Measurements from ENCODE around the gene TMEM60.
"Not testable (repeated sequence)": the region's sequence is repeated elsewhere in the genome, so short reads cannot be mapped to it uniquely, and the experiment has no call there.

TMEM60 gene, protein sequence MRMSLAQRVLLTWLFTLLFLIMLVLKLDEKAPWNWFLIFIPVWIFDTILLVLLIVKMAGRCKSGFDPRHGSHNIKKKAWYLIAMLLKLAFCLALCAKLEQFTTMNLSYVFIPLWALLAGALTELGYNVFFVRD

DNA sequence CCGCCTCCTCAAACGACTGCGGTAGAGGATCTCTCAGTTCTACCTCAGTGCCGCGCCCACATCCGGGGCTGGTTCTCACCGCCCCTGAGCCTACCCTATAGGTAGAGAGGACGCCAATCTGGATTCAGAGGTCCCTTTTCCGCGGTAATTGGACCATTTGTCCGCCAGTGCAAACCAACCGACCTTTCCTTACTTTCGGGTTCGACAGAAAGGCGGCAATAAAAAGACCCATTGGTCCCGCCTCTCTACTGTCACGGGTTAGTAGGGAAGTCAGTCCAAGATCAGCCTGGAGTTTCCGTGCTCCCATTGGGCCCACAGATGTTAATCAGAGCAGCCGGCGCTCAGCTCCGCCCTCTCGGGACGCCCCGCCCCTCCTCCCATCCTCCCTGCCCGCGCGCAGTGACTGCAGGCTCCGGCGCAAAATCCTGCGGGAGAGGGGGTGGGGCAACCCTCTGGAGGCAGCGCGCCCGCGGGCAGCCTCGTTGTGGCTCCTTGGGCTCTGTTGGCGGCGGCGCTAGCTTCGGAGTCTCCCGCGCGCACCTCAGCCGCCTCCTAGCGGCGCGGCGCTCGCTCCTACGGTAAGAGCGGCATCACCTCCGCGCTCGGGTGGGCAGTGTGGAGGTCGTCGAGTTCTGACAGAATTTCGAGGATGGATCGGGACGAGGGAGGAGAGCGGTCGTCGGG, at the start of gene TMEM60, which contains the start of gene PHTF2:
Gene TMEM60 (minus strand): TSS at position 41 of the 684 bp plus-strand sequence. CDS start 4,061 bp downstream, outside the sequence.
Gene PHTF2 (plus strand): TSS at position 380 of the 684 bp plus-strand sequence.
- peak within 1 kb of the TSS; percentile 93 for H3K4me3 ChIP-seq (ENCODE audit: low read depth, low read length)

DNA sequence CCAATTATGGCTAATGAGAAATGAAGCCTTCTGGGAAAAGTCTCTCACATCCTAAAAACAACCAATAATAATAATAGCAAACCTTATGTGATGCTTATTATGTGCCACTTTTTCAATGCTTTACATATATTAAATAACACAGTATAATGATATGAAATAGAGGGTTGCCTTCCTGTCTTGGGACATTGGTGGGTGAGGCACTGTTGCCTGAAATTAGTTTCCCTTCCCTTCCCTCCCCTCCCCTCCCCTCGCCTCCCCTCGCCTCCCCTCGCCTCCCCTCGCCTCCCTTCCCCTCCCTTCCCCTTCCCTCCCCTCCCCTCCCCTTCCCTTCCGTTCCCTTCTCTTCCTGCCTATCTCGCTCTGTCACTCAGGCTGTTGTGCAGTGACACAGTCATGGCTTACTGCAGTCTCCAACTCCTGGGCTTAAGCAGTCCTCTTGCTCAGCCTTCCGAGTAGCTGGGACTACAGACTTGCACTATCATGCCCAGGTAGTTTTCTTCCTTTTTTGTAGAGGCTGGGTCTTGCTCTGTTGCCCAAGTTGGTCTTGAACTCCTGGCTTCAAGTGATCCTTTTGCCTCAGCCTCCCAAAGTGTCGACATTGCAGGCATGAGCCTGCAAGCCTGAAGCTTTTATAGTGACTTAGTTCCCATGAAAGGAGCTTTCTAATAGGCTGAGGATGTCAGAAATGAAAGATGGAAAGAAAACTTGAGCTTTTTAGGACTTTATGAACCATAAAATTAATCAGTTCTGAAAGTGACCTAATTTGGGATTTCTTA, 48.3 kb upstream of the TMEM60 start:
- H3K4me3 ChIP-seq (ENCODE audit: low read depth, low read length): no peak overlapping the region

DNA sequence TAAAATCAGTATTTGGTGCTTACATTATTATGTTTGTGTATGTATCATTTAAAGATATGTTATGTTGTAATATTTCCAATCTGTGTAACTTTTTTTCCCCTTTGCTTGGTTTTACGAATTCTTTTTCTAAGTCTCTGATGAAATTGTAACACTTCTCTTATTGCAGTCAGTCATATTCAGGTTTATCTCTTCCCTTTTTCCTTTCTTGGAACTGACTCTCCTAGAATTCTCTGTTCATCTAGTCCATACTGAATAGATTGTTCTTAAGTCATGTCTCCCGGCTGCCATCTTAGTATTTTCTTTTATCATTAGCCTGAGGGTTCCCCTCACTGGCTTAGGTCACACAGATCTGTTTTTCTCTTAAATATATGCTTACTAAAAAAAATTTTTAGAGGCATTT, 45.0 kb upstream of the TMEM60 start:
- no peak overlapping the region for H3K4me3 ChIP-seq (ENCODE audit: low read depth, low read length)

DNA sequence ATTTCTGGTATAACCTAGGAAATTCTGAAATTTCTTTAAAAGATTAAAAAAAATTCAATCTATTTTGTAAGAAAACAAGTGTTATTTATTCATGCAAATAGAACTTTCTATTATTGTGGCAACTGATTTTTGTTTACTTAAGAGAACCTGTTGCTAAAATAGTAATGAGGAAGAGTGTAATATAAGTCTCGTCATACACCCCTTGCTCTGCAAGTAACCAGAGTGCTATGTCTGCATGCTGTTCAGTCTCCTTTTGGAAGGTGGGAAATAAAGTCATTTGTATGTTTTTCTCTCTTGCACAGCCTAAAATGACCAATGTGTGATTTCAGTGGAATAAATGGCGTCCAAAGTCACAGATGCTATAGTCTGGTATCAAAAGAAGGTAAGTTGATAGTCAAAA, 41.7 kb upstream of the TMEM60 start:
- H3K4me3 ChIP-seq (ENCODE audit: low read depth, low read length): no peak overlapping the region

DNA sequence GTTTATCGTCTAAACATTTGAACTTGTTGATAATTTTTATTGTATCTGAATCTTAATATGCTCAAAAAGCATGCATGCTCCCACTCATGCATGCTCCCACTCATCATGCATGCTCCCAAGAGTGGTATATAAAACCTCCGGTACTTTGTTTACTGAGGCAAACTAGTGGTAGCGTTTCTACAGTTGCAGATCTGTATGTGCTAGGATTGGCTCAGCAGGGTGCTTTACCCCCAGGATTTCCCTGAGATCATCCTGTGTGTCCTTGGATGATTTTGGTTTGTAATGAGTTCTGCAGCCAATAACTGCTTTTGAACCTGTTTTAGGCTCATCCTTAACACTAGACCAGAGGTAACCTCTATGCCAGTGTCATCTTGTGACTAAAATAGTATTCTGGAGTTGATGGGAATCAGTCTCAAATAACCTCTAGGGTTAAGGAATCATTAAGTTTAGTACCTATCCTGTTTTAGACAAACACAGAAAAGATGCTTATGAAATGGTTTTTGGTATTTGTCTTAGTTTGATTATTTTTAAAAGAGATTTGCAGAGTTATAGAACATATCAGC, 40.8 kb upstream of the TMEM60 start:
- H3K4me3 ChIP-seq (ENCODE audit: low read depth, low read length): no peak overlapping the region

DNA sequence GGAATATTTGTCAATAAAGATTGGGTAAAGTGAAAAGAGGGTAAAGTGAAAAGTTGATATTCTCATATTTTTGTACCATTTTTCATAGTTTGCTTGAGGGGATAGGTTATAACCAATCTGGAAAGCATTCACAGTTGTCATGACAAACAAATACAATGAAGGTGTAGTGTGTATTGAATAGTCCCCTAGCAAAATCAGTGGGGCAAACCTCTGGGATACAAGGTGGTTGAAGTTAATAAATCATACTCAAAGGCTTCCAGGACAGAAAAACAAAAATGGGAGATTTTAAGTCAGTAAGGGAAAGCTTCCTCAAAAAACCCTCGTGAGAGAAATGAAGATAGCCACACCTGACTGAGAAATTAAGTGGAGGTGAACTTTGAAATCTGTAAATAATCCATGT, 39.7 kb upstream of the TMEM60 start:
- H3K4me3 ChIP-seq (ENCODE audit: low read depth, low read length): no peak overlapping the region

DNA sequence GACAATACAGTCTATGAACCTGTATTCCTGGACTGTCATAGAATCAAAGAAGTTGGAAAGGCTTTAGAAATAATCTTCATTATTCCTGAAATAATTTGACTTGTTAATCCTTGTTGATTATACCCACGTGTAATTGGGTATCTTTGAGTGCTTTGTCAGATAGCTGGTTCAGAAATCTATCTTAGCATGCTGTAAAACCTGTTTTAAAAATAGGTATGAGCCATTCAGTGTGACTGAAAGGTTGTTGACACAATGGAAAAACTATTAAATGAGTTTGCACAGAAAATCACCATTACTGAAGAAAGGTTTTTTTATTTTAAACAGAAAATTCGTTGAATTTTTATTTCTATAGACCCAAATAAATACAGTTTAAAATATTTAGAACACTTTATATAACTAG, 39.0 kb upstream of the TMEM60 start:
- no peak overlapping the region for H3K4me3 ChIP-seq (ENCODE audit: low read depth, low read length)

DNA sequence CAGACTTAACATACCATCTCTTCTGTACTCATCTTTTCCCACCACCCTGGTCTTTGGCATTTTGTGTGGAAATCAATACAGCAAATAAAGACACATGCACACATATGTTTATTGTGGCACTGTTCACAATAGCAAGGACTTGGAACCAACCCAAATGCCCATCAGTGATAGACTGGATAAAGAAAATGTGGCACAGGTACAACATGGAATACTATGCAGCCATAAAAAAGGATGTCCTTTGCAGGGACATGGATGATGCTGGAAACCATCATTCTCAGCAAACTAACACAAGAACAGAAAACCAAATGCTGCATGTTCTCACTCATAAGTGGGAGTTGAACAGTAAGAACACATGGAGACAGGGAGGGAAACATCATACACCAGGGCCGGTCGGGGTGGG, 38.2 kb upstream of the TMEM60 start:
- H3K4me3 ChIP-seq (ENCODE audit: low read depth, low read length): not testable (repeated sequence)

DNA sequence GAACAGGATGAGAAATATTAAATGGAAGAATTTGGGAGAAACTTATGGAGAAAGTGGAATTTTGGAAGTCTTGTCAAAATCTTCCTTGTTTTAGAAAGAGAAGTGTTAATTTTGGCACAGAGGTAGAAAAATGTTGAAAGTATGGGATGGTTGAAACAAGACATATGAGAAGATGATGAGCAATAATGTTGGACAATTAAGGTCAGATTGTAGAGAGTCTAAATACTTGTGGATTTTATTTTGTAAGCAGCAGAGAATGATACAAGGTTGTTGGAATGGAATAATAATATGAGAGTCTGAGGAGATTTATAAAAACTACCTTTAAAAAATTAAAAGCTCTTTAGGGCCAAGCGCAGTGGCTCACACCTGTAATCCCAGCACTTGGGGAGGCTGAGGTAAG, 34.9 kb upstream of the TMEM60 start:
- H3K4me3 ChIP-seq (ENCODE audit: low read depth, low read length): no peak overlapping the region

DNA sequence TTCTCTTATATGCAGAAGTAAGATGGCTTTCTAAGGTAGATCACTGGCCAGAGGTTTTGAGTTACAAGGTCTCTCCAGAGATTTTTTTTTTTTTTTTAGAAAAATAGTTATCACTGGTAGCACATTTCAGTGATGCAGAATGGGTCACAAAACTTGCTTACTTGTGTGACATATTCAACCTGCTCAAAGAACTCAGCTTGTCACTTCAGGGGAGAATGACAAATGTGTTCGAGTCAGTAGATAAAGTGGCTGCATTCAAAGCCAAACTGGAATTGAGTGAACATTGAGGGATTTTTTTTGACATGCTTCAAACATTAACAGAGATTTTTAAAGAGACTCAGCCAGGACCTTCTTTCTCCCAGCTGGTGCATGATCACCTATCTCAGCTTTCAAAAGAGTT, 33.7 kb upstream of the TMEM60 start:
- H3K4me3 ChIP-seq (ENCODE audit: low read depth, low read length): no peak overlapping the region

DNA sequence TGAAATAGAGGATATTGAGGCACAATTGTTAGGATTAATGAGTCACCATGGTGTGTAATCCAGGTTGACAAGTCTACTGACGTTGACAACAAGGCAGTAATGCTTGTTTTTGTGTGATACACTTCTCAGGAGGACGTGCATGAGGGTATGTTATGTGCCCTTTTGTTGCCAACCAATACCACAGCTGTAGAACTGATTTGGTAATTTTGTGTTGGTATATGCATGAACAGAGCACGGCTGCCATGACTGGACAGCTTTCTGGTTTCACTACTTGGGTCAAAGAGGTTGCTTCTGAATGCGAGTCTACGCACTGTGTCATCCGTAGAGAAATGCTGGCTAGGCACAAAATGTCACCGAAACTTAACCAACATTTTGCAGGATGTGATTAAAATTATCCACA, 33.2 kb upstream of the TMEM60 start:
- H3K4me3 ChIP-seq (ENCODE audit: low read depth, low read length): no peak overlapping the region

DNA sequence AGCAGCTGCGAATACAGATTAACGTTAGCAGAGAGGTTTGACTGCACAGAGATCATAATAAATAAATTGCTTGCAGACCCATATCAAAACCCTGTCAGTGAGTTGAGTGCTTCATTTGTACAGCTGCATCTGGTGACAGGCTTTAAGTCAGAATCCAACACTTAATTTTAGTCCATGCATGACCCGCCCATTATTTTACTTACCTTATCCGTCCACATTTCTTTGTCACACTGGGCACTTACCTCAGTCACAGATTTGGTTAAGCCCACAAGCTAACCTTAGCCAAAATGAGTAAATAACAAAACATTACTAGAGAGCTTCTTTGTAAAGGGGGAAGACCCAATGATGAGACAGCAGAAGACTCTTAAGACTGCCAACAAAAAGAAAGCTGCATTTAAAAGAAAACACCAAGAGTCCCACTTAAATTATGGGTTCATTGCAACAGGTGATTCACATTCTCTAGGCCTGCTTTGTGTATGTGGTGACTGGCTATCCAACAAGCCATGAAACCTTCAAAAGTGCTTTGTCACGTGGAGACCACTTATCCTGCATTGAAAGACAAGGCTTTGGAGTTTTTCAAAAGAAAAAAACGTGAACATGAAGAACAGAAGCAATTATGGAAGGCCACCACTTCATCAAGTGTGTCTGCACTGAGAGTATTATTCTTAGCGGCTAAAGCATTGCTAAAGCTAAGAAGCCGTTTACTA, 32.6 kb upstream of the TMEM60 start:
- no peak overlapping the region for H3K4me3 ChIP-seq (ENCODE audit: low read depth, low read length)

DNA sequence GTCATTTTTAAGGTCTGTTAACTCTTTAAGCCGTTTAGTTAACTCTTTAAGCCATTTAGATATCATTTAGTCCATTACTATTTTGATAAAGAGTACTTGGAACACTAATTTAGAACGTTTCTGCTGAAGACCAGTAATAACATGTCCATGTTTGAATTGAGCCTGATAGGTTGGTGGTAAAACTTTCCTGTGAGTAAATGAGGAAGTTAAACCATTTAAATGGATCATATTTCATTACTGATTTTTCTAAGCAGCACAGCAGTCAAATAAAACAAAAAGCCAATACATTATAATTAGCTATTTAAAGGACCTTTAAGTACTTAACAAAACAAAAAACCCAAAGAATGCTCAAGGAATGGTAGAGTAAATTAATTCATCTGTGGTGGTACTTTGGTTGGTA, 29.8 kb upstream of the TMEM60 start:
- H3K4me3 ChIP-seq (ENCODE audit: low read depth, low read length): no peak overlapping the region

DNA sequence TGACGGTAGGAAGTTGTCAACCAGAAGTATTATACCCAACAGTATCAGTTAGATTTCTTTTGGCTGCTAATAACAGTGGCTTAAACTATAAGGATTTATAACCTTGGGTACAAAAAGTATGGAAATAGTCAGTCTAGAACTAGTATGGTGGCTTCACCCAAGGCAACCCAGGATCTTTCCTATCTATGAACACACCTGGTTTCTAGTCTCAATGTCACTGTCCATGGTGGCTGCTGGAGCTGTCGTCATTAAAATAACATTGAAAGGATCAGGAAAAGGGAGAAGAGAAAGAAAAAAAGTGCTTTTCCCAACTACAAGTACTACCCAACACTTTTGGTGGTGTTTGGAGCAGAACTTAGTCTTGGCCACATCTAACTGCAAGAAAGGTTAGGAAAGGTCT, 28.1 kb upstream of the TMEM60 start:
- H3K4me3 ChIP-seq (ENCODE audit: low read depth, low read length): no peak overlapping the region

DNA sequence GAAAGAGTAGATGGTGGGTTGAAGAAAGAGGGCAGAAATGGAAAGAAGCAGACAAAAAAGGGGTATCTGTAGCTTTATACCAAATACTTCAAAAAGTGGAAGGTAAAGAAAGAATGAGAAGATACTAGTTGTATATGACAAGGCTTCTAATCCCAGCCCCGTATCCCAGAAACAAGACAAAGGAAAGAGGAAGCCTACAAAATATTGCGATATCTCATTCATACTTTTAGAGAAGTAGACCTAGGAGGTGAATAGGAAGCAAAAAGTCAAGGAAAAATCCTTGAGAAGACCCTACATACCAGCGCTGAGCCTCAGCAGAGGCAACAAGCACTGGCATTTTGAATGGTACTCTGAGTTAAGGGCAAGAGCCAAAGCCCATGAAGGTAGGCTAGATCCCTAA, 26.9 kb upstream of the TMEM60 start:
- no peak overlapping the region for H3K4me3 ChIP-seq (ENCODE audit: low read depth, low read length)

DNA sequence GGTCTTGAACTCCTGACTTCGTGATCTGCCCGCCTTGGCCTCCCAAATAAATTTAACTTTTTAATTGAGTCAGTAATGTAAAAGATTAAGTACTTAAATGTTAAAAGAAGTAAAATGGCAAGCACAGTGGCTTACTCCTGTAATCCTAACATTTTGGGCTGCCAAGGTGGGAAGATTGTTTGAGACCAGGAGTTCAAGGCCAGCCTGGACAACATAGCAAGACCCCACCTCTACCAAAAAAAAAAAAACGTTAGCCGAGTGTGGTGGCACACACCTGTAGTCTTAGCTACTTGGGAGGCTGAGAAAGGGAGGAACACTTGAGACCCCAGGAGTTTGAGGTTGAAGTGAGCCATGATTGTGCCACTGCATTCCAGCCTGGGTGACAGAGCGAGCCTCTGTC, 26.4 kb upstream of the TMEM60 start:
- H3K4me3 ChIP-seq (ENCODE audit: low read depth, low read length): no peak overlapping the region

DNA sequence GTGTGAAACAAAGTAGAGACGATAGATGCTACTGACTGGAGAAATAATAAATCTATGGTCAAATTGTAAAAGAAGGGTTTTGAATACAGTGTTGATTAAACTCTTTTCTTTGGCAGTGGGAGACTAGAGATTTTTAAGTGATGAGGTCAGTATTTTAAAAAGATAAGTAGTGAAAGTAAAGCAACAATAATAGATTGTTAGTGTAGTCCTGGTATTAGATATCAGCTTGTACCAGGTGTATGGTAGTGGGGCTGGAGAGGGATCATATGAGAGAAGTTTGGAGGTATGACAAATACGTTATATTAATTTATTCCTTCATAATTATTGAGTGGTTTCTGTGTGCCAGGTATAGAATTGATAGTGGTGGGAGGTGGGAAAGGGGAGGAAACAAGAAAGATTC, 25.6 kb upstream of the TMEM60 start:
- H3K4me3 ChIP-seq (ENCODE audit: low read depth, low read length): no peak overlapping the region

DNA sequence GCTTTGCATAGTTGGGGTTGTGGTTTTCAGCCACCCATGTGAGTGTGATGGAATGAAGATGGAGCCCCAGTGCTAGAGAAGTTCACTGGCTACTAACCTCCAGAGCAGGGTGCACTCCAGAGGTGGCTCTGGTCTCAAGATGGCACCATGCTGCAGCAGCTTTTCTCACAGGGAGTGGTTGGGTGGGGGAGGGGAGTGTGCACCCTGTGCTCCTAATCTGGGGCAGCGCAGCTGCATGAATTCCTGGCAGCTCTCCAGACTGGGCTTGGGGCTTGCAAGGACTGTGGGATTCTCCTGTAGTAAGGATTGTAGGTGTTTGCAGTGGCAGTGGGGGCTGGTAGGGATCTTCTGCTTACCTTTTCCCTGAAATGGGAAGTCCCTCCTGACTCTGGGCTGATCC, 24.0 kb upstream of the TMEM60 start:
- no peak overlapping the region for H3K4me3 ChIP-seq (ENCODE audit: low read depth, low read length)

DNA sequence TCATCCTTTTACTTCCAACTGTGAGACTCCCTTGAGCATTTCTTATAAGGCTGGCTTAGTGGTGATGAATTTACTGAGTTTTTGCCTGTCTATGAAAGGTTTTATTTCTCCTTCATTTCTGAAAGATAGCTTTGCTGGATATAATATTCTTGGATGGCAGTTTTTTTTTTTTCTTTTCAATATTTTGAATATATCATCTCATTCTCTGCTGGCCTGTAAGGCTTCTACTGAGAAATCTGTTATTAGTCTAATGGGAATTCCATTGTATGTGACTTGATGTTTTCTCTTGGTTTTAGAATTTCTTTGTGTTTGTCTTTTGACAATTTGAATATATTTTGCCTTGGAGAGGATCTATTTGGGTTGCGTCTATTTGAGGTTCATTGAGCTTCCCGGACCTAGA, 22.7 kb upstream of the TMEM60 start:
- H3K4me3 ChIP-seq (ENCODE audit: low read depth, low read length): no peak overlapping the region

DNA sequence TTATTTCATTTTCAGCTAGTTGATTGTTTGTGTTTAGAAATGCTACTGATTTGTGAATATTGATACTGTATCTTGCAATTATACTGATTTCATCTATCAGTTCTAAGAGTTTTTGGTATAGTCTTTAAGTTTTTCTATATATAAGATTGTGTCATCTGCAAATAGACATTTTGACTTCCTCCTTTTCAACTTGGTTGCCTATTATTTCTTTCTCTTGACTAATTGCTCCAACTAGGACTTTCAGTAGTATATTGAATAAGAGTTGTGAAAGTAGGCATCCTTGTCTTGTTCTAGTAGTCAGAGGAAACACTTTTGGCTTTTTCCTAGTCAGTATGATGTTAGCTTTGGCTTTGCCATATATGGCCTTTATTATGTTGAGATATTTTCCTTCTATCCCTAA, 20.8 kb upstream of the TMEM60 start:
- H3K4me3 ChIP-seq (ENCODE audit: low read depth, low read length): no peak overlapping the region

DNA sequence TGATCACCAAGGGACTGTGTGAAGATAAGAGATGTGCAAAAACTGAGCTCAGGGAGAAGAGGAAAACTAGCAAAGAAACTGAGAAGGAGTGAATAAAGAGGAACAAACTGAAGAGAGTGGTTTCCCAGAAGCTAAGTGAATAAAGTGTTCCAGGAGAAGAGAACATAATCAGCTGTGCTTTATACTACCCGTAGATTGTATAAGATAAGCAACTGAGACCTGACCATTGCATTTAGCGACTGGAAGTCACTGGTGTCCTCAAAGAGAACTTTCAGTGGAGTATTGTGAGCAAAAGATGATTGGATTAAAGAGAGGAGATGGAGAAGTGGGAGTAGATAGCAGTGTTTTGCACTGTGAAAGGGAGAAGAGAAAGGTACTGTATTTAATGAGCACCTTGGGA, 14.9 kb upstream of the TMEM60 start:
- no peak overlapping the region for H3K4me3 ChIP-seq (ENCODE audit: low read depth, low read length)
